Liver (tissue), 9 donors: ENCODE measurements around the gene TEX30. TPM values are rescaled to one million over a fixed set of nuclear protein-coding genes. Genes with fewer than 3 reads are reported as not detected.

Experiments
- DNase-seq: peaks from one replicate; pipeline ENCODE4 v3.0.0-alpha.2; 2017; ENCODE audit warnings: low spot score
- H3K27ac ChIP-seq, 2 donors: one replicate each; pipeline ENCODE4 v1.7.0; 2013; ENCODE audit warnings: inconsistent platforms in 2 of 2, low read length in 2 of 2, control low read depth in 1 of 2, low read depth in 1 of 2, mild to moderate bottlenecking in 1 of 2
- H3K27me3 ChIP-seq, 4 donors: one replicate each; pipeline versions ENCODE4 v1.6.1 to v1.7.0; 2013; ENCODE audit warnings: low read length in 3 of 4, inconsistent platforms in 1 of 4, mild to moderate bottlenecking in 1 of 4, moderate library complexity in 1 of 4; ENCODE audit not compliant: control insufficient read depth in 4 of 4, insufficient read depth in 4 of 4
- H3K36me3 ChIP-seq, 4 donors: one replicate each; pipeline versions ENCODE4 v1.6.1 to v1.7.0; 2013; ENCODE audit warnings: low read length in 3 of 4, mild to moderate bottlenecking in 3 of 4, low read depth in 1 of 4, moderate library complexity in 1 of 4; ENCODE audit not compliant: control insufficient read depth in 4 of 4, insufficient read depth in 3 of 4
- H3K4me1 ChIP-seq, 4 donors: one replicate each; pipeline versions ENCODE4 v1.6.1 to v1.7.0; 2013; ENCODE audit warnings: low read length in 3 of 4, mild to moderate bottlenecking in 3 of 4, moderate library complexity in 1 of 4; ENCODE audit not compliant: control insufficient read depth in 4 of 4, insufficient read depth in 4 of 4
- H3K4me3 ChIP-seq, 3 donors: one replicate each; pipeline versions ENCODE4 v1.6.1 to v1.7.0; 2013; ENCODE audit warnings: low read length in 3 of 3, control low read depth in 1 of 3, low read depth in 1 of 3, mild to moderate bottlenecking in 1 of 3
- H3K9ac ChIP-seq, 2 donors: one replicate each; pipeline ENCODE4 v1.7.0; 2013; ENCODE audit warnings: low read length in 2 of 2, mild to moderate bottlenecking in 2 of 2, moderate library complexity in 2 of 2, control low read depth in 1 of 2, low read depth in 1 of 2
- H3K9me3 ChIP-seq, 4 donors: one replicate each; pipeline versions ENCODE4 v1.6.1 to v1.7.0; 2013; ENCODE audit warnings: low read length in 3 of 4; ENCODE audit not compliant: control insufficient read depth in 4 of 4
- EGR1 ChIP-seq, 2 donors: IDR thresholded peaks; 2 replicates each; pipeline ENCODE4 v1.6.1; 2016 to 2018; ENCODE audit warnings: antibody characterized with exemption in 2 of 2, low read depth in 2 of 2
- FOXA1 ChIP-seq: IDR thresholded peaks from 2 replicates; pipeline ENCODE4 v1.6.1; 2016; ENCODE audit warnings: antibody characterized with exemption
- FOXA2 ChIP-seq: IDR thresholded peaks from 2 replicates; pipeline ENCODE4 v1.6.1; 2016; ENCODE audit warnings: antibody characterized with exemption
- GABPA ChIP-seq, 2 donors: IDR thresholded peaks in 1 of 2; conservative IDR thresholded peaks in 1 of 2; 2 replicates each; pipeline ENCODE4 v1.6.1; 2016; ENCODE audit warnings: antibody characterized with exemption in 2 of 2, mild to moderate bottlenecking in 1 of 2, moderate library complexity in 1 of 2
- HNF4A ChIP-seq, 2 donors: conservative IDR thresholded peaks; 2 replicates each; pipeline ENCODE4 v1.6.1; 2016; ENCODE audit warnings: antibody characterized with exemption in 2 of 2, mild to moderate bottlenecking in 2 of 2
- HNF4G ChIP-seq: IDR thresholded peaks from 2 replicates; pipeline ENCODE4 v1.6.1; 2016; ENCODE audit warnings: antibody characterized with exemption
- JUND ChIP-seq, 2 donors: IDR thresholded peaks; 2 replicates each; pipeline ENCODE4 v1.6.1; 2016; ENCODE audit warnings: antibody characterized with exemption in 2 of 2
- NR2F2 ChIP-seq: IDR thresholded peaks from 2 replicates; pipeline ENCODE4 v1.6.1; 2016; ENCODE audit warnings: antibody characterized with exemption
- RAD21 ChIP-seq, 2 donors: IDR thresholded peaks; 2 replicates each; pipeline ENCODE4 v1.6.1; 2016; ENCODE audit warnings: antibody characterized with exemption in 2 of 2, mild to moderate bottlenecking in 2 of 2
- RXRA ChIP-seq, 2 donors: IDR thresholded peaks; 2 replicates each; pipeline ENCODE4 v1.6.1; 2017 to 2018; ENCODE audit warnings: antibody characterized with exemption in 2 of 2, mild to moderate bottlenecking in 1 of 2
- TAF1 ChIP-seq: conservative IDR thresholded peaks from 2 replicates; pipeline ENCODE4 v1.6.1; 2016; ENCODE audit warnings: antibody characterized with exemption, mild to moderate bottlenecking
- YY1 ChIP-seq: IDR thresholded peaks from 2 replicates; pipeline ENCODE4 v1.6.1; 2016; ENCODE audit warnings: antibody characterized with exemption, mild to moderate bottlenecking
- WGBS: extraction: QIAGEN DNeasy Blood & Tissue Kit; methylation state at CpG from one replicate; pipeline ENCODE4 v1.1.7; 2013; 5-methylcytosine and 5-hydroxymethylcytosine counted together
- polyA plus RNA-seq, 2 donors: library from polyadenylated mRNA; stranded (reverse) in 1 of 2; unstranded in 1 of 2; fragments of 200-250 nt in 1 of 2; fragments of >200 nt in 1 of 2; fragmentation: Nextera tagmentation in 1 of 2; extraction: Ambion mirVana in 1 of 2; gene quantifications; one replicate each; pipeline versions ENCODE4 v1.2.1 to v1.2.3, GENCODE V29; 2013 to 2015
- total RNA-seq, 2 donors: library from RNA; depleted of rRNA; stranded (reverse); fragments of >200 nt; gene quantifications; one replicate each; pipeline ENCODE4 v1.2.3, GENCODE V29; 2014
- TF ChIP-seq, protein P1 (sequence below): fragments of 150-350 bp; IDR thresholded peaks from 2 replicates; pipeline ENCODE4 v1.5.1; 2017; ENCODE audit warnings: improper control_type of control experiment, low read depth, low read length; ENCODE audit not compliant: missing input control
- TF ChIP-seq, protein P2 (sequence below): IDR thresholded peaks from 2 replicates; pipeline ENCODE4 v1.6.1; 2016; ENCODE audit warnings: antibody characterized with exemption
- TF ChIP-seq, protein P3 (sequence below): IDR thresholded peaks from 2 replicates; pipeline ENCODE4 v1.6.1; 2016; ENCODE audit warnings: antibody characterized with exemption
- TF ChIP-seq, protein P4 (sequence below): IDR thresholded peaks from 2 replicates; pipeline ENCODE4 v1.6.1; 2016; ENCODE audit warnings: antibody characterized with exemption, mild to moderate bottlenecking
- TF ChIP-seq, protein P5 (sequence below): IDR thresholded peaks from 2 replicates; pipeline ENCODE4 v1.6.1; 2016; ENCODE audit warnings: antibody characterized with exemption
- donor health status: healthy.
- donor health status: healthy.
- donor health status: healthy.
- donor health status: healthy.
- donor health status: healthy.

TEX30 gene
- total and polyA plus RNA-seq, 4 donors = 9.9 to 28.2 (median 12.2) TPM

DNA sequence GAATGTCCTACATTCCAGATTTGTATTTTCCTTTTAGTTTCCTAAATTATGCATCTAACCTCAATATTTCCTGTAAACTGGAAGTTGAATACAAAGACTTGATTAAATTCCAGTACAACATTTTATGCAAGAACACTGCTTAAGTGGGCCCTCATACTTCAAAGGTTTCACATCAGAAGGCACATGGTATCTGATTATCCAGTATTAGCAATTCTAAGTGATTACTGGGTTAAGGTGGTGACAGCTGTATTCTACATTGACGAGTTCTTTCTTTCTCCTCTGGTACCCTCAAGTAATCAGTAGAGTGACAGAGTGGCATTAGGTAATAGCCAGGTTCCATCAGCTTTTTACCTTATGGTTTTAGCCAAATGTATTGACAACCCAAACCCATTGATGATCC is 43.7 kb upstream of the TEX30 start:
- no peaks in the 10 kb centered on the region for H3K27me3 ChIP-seq
- peaks cover 2 to 27% (median 11%) of the 10 kb centered on the region in 4 donors for H3K36me3 ChIP-seq
- 96% methylated on average over 1 of the region's 1 CpG for WGBS
- H3K27ac ChIP-seq = no peak overlapping the region
- DNase-seq = no peak
- no peak for TF ChIP-seq RAD21 (IDR thresholded peaks at IDR 0.05)
- TF ChIP-seq, protein P1, sequence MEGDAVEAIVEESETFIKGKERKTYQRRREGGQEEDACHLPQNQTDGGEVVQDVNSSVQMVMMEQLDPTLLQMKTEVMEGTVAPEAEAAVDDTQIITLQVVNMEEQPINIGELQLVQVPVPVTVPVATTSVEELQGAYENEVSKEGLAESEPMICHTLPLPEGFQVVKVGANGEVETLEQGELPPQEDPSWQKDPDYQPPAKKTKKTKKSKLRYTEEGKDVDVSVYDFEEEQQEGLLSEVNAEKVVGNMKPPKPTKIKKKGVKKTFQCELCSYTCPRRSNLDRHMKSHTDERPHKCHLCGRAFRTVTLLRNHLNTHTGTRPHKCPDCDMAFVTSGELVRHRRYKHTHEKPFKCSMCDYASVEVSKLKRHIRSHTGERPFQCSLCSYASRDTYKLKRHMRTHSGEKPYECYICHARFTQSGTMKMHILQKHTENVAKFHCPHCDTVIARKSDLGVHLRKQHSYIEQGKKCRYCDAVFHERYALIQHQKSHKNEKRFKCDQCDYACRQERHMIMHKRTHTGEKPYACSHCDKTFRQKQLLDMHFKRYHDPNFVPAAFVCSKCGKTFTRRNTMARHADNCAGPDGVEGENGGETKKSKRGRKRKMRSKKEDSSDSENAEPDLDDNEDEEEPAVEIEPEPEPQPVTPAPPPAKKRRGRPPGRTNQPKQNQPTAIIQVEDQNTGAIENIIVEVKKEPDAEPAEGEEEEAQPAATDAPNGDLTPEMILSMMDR = no peak
- no peak for TF ChIP-seq RXRA (IDR thresholded peaks at IDR 0.05)
- TF ChIP-seq, protein P2, sequence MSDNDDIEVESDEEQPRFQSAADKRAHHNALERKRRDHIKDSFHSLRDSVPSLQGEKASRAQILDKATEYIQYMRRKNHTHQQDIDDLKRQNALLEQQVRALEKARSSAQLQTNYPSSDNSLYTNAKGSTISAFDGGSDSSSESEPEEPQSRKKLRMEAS = no peak
- TF ChIP-seq, protein P3, sequence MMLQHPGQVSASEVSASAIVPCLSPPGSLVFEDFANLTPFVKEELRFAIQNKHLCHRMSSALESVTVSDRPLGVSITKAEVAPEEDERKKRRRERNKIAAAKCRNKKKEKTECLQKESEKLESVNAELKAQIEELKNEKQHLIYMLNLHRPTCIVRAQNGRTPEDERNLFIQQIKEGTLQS = no peak
- TF ChIP-seq, protein P4, sequence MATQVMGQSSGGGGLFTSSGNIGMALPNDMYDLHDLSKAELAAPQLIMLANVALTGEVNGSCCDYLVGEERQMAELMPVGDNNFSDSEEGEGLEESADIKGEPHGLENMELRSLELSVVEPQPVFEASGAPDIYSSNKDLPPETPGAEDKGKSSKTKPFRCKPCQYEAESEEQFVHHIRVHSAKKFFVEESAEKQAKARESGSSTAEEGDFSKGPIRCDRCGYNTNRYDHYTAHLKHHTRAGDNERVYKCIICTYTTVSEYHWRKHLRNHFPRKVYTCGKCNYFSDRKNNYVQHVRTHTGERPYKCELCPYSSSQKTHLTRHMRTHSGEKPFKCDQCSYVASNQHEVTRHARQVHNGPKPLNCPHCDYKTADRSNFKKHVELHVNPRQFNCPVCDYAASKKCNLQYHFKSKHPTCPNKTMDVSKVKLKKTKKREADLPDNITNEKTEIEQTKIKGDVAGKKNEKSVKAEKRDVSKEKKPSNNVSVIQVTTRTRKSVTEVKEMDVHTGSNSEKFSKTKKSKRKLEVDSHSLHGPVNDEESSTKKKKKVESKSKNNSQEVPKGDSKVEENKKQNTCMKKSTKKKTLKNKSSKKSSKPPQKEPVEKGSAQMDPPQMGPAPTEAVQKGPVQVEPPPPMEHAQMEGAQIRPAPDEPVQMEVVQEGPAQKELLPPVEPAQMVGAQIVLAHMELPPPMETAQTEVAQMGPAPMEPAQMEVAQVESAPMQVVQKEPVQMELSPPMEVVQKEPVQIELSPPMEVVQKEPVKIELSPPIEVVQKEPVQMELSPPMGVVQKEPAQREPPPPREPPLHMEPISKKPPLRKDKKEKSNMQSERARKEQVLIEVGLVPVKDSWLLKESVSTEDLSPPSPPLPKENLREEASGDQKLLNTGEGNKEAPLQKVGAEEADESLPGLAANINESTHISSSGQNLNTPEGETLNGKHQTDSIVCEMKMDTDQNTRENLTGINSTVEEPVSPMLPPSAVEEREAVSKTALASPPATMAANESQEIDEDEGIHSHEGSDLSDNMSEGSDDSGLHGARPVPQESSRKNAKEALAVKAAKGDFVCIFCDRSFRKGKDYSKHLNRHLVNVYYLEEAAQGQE = no peak
- no peak for TF ChIP-seq EGR1 (IDR thresholded peaks at IDR 0.05; ENCODE audit: low read depth in 2 of 2)
- TF ChIP-seq TAF1 = no peak
- TF ChIP-seq HNF4A (conservative IDR thresholded peaks at IDR 0.05) = no peak
- no peak for TF ChIP-seq JUND (IDR thresholded peaks at IDR 0.05)
- TF ChIP-seq NR2F2 = no peak
- no peak for TF ChIP-seq GABPA (IDR thresholded peaks at IDR 0.05 in 1 of 2, conservative IDR thresholded peaks at IDR 0.05 in 1 of 2)
- no peak for TF ChIP-seq FOXA1
- no peak for TF ChIP-seq YY1
- no peak for TF ChIP-seq HNF4G
- no peak for TF ChIP-seq FOXA2
- H3K4me1 ChIP-seq = peaks cover 0 to 4% (median 2%) of the 10 kb centered on the region in 4 donors
- H3K9me3 ChIP-seq = no peaks in the 10 kb centered on the region
- H3K9ac ChIP-seq = no peak overlapping the region
- no peak overlapping the region for H3K4me3 ChIP-seq

DNA sequence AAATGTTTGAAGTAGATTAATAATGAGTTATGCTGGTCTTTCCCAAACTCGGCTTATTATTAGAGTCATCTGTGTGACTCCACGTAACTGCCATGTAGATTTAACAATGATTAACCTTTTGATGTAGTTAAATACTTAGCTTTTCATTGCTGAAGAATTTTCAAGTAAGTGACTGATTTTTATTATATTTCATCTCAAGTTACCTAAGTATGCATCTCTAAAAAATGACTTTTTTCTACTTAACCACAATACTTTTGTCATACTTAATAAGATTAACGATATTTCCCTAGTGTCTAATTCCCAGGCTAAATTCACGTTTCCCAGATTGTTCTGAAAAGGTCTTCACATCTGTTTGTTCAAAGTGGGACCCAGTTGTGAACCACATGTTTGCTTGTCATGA is 43.1 kb upstream of the TEX30 start:
- DNase-seq = no peak
- no peak overlapping the region for H3K27ac ChIP-seq
- H3K36me3 ChIP-seq = peaks cover 2 to 22% (median 8%) of the 10 kb centered on the region in 4 donors
- no peak for TF ChIP-seq JUND (IDR thresholded peaks at IDR 0.05)
- no peak for TF ChIP-seq HNF4G
- no peak for TF ChIP-seq EGR1 (IDR thresholded peaks at IDR 0.05; ENCODE audit: low read depth in 2 of 2)
- TF ChIP-seq HNF4A (conservative IDR thresholded peaks at IDR 0.05) = no peak
- TF ChIP-seq, protein P1 = no peak
- TF ChIP-seq, protein P2 = no peak
- TF ChIP-seq, protein P5, sequence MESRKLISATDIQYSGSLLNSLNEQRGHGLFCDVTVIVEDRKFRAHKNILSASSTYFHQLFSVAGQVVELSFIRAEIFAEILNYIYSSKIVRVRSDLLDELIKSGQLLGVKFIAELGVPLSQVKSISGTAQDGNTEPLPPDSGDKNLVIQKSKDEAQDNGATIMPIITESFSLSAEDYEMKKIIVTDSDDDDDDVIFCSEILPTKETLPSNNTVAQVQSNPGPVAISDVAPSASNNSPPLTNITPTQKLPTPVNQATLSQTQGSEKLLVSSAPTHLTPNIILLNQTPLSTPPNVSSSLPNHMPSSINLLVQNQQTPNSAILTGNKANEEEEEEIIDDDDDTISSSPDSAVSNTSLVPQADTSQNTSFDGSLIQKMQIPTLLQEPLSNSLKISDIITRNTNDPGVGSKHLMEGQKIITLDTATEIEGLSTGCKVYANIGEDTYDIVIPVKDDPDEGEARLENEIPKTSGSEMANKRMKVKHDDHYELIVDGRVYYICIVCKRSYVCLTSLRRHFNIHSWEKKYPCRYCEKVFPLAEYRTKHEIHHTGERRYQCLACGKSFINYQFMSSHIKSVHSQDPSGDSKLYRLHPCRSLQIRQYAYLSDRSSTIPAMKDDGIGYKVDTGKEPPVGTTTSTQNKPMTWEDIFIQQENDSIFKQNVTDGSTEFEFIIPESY = no peak
- no peak for TF ChIP-seq RXRA (IDR thresholded peaks at IDR 0.05)
- no peak for TF ChIP-seq FOXA2
- TF ChIP-seq, protein P3 = no peak
- TF ChIP-seq RAD21 (IDR thresholded peaks at IDR 0.05) = no peak
- TF ChIP-seq, protein P4 = no peak

More for the DNA sequence above, 43.1 kb upstream of the TEX30 start:
- Histone ChIP-seq H3K9ac (no peak overlapping the region), H3K4me3 (no peak overlapping the region), H3K4me1 (peaks cover 0 to 4% (median 2%) of the 10 kb centered on the region in 4 donors), H3K27me3 (no peaks in the 10 kb centered on the region), H3K9me3 (no peaks in the 10 kb centered on the region)
- 93% methylated on average over 4 of the region's 4 CpGs for WGBS
